ENCODE measurements around the gene CCR6. TPM values are rescaled to one million over a fixed set of nuclear protein-coding genes. Genes with fewer than 3 reads are reported as not detected.

CCR6 gene
- total and polyA plus RNA-seq, 10 of the 15 experiments (the other 5 are each of a cell fraction or from before 2014, with no cell fraction given): 2.2 to 7.6 (median 6.7) TPM

DNA sequence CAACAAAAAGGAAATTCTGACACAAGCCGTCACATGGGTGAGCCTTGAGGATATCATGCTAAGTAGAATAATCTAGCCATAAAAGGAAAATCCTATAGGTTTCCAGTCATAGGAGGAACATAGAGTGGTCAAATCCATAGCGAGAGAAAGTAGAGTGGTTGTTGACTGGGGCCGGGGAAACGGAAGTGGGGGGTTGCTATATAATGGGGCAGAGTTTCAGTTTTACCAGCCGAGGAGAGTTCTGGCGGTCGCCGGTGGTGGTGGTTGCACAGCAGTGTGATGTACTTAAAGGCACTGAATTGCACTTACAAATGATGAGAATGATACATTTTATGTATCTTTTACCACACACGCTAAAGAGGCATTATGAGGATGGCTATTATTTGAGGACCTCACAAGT is 30.0 kb downstream of the CCR6 start (continued):
- peak; percentile 45 for TF ChIP-seq ATF7 (IDR thresholded peaks at IDR 0.05; ENCODE audit: low read depth)
- peak; percentile 76 for TF ChIP-seq SP1 (IDR thresholded peaks at IDR 0.05; ENCODE audit: low read depth, low read length)
- TF ChIP-seq YY1 (IDR thresholded peaks at IDR 0.05; ENCODE audit: low read depth, low read length): no peak
- no peak for TF ChIP-seq NR2C1 (IDR thresholded peaks at IDR 0.05)
- TF ChIP-seq, protein P1, sequence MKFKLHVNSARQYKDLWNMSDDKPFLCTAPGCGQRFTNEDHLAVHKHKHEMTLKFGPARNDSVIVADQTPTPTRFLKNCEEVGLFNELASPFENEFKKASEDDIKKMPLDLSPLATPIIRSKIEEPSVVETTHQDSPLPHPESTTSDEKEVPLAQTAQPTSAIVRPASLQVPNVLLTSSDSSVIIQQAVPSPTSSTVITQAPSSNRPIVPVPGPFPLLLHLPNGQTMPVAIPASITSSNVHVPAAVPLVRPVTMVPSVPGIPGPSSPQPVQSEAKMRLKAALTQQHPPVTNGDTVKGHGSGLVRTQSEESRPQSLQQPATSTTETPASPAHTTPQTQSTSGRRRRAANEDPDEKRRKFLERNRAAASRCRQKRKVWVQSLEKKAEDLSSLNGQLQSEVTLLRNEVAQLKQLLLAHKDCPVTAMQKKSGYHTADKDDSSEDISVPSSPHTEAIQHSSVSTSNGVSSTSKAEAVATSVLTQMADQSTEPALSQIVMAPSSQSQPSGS (IDR thresholded peaks at IDR 0.05; ENCODE audit: low read length): peak; percentile 38; the same call in 1 of the 2 replicates
- TF ChIP-seq, protein P2, sequence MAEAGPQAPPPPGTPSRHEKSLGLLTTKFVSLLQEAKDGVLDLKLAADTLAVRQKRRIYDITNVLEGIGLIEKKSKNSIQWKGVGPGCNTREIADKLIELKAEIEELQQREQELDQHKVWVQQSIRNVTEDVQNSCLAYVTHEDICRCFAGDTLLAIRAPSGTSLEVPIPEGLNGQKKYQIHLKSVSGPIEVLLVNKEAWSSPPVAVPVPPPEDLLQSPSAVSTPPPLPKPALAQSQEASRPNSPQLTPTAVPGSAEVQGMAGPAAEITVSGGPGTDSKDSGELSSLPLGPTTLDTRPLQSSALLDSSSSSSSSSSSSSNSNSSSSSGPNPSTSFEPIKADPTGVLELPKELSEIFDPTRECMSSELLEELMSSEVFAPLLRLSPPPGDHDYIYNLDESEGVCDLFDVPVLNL (IDR thresholded peaks at IDR 0.05; ENCODE audit: low read depth, low read length): no peak
- TF ChIP-seq PAX8 (IDR thresholded peaks at IDR 0.05): no peak
- TF ChIP-seq MTA2 (IDR thresholded peaks at IDR 0.05; ENCODE audit: low read depth): peak; percentile 60
- TF ChIP-seq, protein P3, sequence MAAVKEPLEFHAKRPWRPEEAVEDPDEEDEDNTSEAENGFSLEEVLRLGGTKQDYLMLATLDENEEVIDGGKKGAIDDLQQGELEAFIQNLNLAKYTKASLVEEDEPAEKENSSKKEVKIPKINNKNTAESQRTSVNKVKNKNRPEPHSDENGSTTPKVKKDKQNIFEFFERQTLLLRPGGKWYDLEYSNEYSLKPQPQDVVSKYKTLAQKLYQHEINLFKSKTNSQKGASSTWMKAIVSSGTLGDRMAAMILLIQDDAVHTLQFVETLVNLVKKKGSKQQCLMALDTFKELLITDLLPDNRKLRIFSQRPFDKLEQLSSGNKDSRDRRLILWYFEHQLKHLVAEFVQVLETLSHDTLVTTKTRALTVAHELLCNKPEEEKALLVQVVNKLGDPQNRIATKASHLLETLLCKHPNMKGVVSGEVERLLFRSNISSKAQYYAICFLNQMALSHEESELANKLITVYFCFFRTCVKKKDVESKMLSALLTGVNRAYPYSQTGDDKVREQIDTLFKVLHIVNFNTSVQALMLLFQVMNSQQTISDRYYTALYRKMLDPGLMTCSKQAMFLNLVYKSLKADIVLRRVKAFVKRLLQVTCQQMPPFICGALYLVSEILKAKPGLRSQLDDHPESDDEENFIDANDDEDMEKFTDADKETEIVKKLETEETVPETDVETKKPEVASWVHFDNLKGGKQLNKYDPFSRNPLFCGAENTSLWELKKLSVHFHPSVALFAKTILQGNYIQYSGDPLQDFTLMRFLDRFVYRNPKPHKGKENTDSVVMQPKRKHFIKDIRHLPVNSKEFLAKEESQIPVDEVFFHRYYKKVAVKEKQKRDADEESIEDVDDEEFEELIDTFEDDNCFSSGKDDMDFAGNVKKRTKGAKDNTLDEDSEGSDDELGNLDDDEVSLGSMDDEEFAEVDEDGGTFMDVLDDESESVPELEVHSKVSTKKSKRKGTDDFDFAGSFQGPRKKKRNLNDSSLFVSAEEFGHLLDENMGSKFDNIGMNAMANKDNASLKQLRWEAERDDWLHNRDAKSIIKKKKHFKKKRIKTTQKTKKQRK (IDR thresholded peaks at IDR 0.05; ENCODE audit: low read depth, low read length): no peak
- no peak for TF ChIP-seq ZNF592 (IDR thresholded peaks at IDR 0.05)
- TF ChIP-seq, protein P4, sequence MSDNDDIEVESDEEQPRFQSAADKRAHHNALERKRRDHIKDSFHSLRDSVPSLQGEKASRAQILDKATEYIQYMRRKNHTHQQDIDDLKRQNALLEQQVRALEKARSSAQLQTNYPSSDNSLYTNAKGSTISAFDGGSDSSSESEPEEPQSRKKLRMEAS (IDR thresholded peaks at IDR 0.05; ENCODE audit: low read depth, low read length): no peak
- TF ChIP-seq, protein P5, sequence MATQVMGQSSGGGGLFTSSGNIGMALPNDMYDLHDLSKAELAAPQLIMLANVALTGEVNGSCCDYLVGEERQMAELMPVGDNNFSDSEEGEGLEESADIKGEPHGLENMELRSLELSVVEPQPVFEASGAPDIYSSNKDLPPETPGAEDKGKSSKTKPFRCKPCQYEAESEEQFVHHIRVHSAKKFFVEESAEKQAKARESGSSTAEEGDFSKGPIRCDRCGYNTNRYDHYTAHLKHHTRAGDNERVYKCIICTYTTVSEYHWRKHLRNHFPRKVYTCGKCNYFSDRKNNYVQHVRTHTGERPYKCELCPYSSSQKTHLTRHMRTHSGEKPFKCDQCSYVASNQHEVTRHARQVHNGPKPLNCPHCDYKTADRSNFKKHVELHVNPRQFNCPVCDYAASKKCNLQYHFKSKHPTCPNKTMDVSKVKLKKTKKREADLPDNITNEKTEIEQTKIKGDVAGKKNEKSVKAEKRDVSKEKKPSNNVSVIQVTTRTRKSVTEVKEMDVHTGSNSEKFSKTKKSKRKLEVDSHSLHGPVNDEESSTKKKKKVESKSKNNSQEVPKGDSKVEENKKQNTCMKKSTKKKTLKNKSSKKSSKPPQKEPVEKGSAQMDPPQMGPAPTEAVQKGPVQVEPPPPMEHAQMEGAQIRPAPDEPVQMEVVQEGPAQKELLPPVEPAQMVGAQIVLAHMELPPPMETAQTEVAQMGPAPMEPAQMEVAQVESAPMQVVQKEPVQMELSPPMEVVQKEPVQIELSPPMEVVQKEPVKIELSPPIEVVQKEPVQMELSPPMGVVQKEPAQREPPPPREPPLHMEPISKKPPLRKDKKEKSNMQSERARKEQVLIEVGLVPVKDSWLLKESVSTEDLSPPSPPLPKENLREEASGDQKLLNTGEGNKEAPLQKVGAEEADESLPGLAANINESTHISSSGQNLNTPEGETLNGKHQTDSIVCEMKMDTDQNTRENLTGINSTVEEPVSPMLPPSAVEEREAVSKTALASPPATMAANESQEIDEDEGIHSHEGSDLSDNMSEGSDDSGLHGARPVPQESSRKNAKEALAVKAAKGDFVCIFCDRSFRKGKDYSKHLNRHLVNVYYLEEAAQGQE (IDR thresholded peaks at IDR 0.05; ENCODE audit: low read depth, low read length): no peak
- peak; percentile 22 for TF ChIP-seq SMAD1 (IDR thresholded peaks at IDR 0.05; ENCODE audit: low read depth, partially characterized antibody)
- no peak for TF ChIP-seq STAT1 (conservative IDR thresholded peaks at IDR 0.05)
- no peak for TF ChIP-seq RCOR1 (conservative IDR thresholded peaks at IDR 0.05; ENCODE audit: low read depth, low read length)
- TF ChIP-seq HDAC6 (IDR thresholded peaks at IDR 0.05; ENCODE audit: unreplicated experiment): no peak
- no peak for TF ChIP-seq POLR2AphosphoS2 (IDR thresholded peaks at IDR 0.05; ENCODE audit: low read depth, low read length)
- no peak for TF ChIP-seq KDM1A (IDR thresholded peaks at IDR 0.05; ENCODE audit: borderline replicate concordance)

Data from GM12878 (cell line).